OCI-M2 (cell line): Measurements from ENCODE around the gene ATP1A1.

ENCODE experiments used
- DNase-seq: peaks from one replicate; lab custom pipeline; 2025; ENCODE audit not compliant: unreplicated experiment; lab: John Stamatoyannopoulos, UW

ATP1A1 gene

DNA sequence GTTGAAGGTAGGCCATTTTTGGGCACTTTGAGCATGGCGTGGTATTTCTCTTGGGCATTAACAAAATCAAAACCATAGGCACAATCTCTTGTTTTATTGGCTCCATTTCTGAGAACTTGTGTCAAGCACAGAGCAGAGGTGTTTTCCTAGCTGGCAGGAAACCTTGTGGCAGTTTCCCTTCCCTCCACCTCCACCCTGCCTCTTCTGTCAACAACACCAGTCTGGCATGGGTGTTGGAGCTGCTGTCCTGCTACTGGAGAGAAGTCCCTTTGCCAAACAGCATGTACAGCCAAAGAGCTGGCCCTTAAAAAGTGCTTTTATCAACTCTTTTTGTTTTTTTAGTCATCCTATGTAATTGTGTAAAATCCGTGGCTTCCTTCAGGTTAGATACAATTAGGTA is 16.0 kb downstream of the ATP1A1 start:
- DNase-seq = no peak

DNA sequence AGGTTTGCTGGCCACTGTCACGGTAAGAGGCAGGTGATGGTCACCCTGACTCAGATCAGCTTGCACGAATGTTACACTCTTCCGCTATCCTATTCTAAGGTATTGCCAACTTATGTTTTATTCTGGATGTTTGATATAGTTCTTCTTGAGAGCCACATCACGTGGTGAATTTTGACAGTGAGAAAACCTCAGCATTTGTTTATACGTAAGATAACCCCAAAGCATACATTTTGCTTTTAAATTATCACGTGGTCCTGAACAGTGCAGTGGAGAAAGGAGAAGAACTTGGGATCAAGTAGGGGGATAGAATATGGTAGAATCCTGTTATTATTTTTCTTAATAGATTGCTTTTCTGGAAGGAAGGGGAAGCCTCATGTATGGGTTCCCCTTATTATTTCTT is 16.6 kb downstream of the ATP1A1 start:
- DNase-seq = no peak

DNA sequence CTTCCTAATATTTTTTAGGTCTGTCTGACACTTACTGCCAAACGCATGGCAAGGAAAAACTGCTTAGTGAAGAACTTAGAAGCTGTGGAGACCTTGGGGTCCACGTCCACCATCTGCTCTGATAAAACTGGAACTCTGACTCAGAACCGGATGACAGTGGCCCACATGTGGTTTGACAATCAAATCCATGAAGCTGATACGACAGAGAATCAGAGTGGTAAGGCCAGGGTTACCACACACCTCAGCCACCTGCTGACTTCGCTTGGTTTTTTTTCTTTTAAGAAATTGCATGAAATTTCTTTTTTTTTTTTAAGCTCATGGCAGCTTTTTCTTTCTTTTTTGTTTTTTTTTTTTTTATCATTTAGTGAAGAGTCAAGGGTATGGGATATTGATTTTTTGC is 17.2 kb downstream of the ATP1A1 start:
- DNase-seq = no peak

DNA sequence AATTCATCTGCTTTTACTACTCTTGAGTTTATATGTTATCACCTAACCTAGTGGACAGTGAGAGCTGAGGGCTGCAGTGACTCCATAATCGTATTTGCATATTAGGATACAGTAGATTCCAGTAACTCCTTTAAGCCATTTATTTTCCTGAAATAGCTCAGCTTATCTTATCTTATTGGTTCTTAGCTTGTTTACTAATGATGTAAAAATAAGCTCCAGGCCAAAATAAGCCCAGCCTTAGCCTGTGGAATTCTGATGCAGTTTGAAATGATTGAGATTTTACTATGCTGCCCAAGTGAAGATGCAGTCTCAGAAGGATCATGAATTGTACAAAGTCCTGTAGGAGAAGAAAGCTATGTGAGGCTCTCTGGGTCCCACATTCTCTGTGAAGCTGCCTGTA is 18.1 kb downstream of the ATP1A1 start:
- no peak for DNase-seq

DNA sequence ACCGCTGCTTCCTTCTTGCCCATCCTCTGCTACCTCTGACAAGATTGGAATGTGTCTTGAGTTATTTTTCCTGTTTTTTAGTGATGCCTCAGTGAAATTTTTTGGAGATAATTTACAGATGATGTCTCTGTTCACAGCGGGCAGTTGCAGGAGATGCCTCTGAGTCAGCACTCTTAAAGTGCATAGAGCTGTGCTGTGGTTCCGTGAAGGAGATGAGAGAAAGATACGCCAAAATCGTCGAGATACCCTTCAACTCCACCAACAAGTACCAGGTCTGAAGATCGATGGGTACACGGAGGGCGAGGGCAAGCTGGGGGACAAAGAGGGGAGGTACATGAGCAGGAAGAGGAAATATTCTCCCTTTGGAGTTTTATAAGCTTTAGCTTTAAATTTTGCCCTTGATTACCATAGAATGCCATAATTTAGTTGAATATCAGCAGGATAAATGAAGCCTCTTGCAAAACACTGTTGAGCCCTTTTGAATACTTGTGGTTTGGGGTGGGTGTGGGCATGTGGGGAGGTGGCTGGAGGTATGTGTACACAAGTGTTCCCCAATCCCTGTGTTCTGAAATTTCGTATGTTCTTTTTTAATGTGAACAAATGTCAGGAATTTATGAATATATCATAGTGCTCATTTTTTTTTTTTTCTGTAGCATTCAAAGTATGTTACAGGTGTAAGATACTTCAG is 19.8 kb downstream of the ATP1A1 start:
- DNase-seq = no peak

DNA sequence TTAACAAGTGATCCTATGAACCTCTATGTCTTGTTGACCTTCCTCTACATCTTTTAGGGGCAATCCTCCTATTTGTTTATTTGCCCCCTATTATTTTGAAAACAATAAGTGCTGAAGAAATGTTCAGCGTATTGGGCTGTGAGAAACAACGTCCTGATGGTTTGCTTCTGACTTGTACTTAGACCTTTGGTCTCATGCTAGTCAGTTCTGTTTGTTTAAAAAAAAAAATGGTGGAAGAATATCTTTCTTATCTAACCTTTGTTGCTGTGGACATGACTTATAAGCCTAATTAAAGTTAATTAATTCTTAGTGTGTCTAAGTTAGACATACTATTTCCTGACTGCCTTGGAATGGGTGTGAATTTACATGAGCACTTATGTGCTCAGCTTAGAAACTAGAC is 20.7 kb downstream of the ATP1A1 start:
- DNase-seq = no peak

DNA sequence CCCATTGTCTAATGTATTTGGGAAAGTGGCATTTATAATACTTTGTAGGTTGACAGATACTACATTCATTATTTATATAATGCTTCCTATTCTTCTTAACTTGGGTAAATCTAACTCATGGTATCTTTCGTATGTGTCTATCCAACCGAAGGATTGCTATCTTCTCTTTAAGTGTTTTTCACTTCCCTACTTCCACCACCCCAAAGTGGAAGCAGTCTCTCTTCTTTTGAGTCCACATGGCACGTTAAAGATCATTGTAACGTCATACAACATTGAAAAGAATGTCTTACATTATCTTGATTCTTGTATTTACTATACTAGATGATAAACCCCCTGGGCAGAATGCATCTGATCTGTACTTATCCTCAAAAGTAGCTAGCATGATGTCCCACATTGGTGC is 21.2 kb downstream of the ATP1A1 start:
- DNase-seq = no peak

DNA sequence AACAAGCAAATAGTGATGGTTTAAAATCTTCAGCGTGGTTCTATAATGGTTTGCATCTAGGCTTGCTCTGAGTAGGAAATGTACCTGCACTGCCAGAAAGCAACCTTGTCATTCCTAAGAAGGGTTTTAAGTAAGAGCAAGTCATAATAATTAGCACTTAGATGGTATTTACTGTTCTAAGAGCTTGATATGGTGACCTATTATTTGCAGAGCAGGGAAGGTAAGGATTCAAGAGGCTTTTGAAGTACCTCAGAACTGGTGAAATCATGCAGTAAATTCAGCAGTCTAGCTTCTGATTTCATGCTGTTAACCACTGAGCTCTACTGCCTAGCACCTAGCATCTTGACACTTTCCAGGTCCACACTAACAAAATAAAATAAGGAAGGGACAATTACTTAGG is 23.7 kb downstream of the ATP1A1 start:
- no peak for DNase-seq

DNA sequence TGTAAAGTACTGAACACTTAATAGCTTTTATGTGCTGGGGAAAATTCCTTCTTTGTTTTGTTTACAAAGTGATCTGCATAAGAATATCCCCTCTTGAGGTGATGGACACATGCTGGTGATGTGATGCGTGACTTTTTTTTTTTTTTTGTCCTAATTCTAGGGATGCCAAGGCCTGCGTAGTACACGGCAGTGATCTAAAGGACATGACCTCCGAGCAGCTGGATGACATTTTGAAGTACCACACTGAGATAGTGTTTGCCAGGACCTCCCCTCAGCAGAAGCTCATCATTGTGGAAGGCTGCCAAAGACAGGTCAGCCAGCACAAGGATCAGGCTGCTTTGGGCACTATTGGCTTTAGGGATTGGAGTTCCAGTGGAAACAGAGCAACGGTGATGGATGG is 24.7 kb downstream of the ATP1A1 start:
- no peak for DNase-seq

DNA sequence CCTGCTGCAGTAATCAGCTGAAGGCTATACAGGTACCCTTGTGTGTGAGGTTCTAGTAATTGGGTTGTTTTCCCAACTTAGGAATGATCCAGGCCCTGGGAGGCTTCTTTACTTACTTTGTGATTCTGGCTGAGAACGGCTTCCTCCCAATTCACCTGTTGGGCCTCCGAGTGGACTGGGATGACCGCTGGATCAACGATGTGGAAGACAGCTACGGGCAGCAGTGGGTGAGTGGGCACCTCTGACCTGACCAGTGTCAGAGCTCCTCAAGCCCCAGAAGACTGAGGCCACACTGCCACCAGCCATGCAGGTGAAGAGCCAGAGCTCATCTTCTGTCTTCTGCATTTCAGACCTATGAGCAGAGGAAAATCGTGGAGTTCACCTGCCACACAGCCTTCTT is 27.7 kb downstream of the ATP1A1 start:
- DNase-seq = no peak

DNA sequence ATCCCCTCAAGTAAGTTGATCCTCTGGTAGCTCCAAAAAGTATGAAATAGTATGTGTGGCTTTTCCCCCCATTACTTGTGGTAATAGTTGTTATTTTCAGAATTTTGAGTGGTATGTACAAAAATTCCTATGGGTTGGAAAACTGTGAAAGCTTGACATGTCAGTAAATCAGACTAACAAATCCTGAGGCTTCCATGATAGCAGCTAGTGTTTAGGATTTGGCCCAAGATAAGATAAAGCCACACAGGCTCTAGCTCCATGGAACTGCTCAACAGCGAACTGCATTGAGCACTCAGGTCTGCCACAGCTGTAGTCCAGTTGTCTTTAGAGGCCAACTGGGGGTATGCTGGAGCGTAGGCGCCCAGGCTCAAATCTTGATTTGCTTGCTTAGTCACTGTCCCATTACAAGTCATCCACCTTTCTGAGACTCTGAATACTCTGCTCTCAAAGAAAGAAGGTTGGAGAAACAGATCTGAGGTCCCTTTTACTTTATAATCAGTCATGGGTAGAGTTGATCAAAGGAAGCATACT is 28.7 kb downstream of the ATP1A1 start:
- no peak for DNase-seq

DNA sequence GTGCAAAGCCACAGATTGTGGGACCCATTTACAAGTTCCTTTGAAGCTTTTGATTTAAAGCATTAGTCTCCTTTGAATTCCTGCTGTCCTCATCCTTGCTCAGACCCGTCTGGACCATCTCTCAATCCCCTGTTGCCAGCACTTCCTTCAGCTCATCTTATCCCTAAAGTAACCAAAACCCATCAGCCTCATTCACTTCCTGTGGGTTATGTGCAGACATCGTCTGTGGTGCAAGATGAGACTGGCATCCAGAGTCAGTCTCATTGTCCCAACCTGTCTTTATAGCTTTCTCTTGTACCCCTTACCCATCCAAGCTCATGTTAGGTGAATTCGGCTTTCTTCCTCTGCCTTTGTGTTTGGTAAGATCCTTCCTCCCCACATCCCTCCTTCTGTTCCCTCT is 29.3 kb downstream of the ATP1A1 start:
- DNase-seq = no peak

DNA sequence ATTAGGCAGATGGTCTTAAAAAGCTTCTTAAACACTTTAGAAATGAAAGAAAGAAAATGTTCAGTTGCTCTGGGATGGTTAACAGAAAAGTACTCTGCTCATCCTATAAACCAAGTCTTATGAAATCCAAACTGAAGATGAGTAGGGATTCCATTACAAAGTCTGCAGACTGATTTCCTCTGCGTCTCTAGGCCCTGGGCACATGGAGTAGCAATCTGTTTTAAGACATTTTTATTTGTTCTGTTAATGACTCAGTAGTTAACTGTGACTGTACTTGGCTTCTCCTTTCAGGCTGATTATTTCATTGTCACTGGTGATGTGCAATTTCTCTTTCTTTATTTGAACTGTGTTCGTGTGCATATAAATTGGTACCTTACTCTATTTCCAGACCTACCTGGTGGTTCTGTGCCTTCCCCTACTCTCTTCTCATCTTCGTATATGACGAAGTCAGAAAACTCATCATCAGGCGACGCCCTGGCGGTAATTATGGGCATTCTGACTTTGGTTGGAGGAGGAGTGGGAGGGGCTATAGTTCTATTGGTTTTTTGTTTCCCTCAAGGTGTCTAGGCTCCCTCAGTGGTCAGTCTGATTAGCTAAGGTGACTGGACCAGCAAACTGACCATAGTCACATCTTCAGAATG is 30.6 kb downstream of the ATP1A1 start:
- DNase-seq = no peak

DNA sequence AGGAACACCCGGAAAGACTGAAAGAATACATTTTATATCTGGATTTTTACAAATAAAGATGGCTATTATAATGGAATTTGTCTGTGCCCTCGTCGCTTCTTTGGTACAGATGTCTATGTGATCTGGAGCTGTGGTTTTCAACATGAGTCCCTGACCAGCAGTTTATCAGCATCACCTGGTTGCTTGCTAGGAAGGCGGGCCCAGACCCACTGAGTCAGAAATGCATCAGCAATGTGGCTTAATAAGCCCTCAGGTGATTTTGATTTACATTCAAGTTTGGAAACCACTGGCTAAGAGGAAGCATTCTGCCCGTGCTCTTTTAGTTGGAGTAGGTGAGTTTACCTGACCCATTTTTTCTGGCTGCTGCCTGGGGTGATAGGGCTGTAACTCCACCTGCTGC is 31.7 kb downstream of the ATP1A1 start:
- DNase-seq = no peak

DNA sequence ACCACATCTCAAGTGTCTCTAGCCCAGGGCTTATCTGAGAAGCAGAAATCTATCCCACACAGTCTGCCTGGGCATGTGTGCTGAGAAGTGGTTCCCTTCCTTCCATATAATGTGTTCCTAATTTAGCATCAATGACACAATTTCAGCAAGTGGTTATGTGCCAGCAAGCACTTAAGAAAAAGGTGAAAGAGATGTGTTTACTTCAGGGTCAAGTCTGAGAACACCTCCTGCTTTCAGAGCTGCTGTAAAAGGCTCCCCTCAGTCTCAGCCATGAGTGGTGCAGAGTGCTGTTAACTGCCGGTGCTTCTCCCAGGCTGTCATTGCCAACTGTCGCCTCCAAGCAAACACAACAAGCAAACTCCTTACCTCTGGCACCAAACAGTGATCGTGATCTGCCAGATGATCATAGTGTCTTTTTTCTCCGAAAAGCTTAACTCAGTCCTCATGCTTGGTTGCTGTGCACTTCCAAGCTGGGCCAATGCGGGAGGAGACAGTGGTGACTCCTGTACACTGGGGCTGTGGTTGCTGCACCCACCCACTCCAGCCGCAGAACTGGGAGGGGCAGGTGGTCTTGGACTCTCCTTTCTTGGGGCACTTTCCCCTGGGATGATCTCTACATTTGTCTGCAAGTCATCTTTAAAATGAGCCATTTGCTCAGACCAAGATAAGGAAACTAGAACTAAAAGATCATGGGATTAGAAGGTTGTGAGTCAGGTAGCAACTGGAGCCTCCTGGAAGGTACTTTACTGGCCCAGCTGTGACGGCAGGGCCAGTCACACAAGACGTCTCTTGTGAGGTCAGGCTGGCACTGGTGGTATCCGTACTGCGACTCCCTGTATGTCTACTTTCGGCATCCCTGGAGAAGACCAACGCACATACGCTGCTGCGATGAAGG is 32.4 kb downstream of the ATP1A1 start:
- DNase-seq = no peak

DNA sequence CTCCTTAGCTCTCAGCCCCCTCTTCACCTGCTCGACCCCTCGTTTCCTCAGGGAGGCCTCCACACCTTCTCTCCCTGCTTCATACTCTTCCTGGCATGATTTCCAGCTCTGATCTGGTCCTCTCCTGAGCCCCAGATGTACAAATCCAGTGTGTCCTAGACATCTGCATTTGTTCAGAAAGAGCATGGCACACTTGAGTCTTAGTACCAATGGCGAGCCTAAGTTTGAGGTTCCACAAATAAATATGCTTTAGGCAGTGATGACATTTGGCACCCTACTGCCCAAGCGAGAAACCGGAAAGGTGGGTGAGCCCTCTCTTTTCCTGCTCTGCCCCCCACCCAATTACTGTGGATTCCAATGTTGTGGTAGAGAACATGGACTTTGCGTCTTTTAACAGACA is 34.0 kb downstream of the ATP1A1 start:
- DNase-seq = no peak

DNA sequence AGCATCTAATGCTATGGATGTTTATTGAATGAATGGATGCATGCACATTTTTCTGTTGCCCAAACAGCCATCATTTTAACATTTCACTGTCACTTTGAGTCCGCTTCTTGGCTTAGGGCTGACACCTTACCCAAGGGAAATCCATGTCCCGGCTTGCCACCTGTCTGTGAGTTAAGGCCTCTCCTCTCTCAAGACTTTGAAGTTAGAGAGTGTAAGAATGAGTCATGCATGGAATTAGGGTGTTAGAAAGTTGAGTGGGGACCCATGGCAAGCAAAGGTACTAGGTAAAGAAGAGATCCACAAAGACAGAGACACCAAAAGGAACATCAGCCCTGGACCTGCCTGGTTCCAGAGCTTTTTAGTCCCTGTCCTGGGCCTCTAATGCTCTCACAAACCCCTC is 35.1 kb downstream of the ATP1A1 start:
- no peak for DNase-seq

DNA sequence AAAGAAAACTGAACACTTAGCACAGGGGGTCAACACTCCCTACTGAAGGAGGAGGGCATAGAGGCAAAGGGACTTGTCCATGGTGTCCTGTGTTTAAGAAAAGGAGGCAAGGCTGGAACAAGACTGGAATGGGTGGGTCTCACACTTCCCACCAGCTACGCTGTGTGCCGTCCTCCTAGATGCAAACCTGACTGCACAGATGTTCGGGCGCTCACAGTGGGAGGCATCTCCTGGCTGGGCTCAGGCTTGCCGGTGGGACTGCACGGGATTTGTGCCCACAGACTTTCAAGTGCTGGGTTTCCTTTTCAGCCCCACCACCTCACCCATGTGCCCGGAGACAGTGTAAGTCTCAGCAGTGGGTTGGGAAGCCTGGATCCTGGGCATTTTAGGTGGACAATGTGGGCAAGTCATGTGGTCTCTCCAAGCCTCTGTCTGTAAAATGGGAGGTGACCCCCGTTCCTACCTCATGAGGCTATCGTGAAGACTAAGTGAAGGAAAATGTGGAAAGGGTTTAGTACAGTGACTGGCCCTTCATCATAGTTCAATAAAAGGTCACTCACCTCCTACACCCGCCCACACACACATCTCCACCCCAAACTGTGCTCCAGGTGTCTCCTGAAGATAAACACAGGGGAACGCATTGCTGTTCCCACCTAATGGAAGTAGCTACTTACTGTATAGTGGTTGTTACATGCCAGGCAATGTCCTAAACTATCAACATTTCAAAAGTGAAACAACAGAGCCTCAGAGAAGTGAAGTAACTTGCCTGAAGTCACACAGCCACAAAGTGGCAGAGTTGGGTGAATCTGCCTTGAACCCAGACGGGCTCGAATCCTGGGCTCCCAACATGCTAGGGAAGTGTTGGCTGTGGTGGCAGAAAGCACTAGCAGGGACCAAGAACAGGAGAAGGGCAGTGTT is 36.0 kb downstream of the ATP1A1 start:
- no peak for DNase-seq

DNA sequence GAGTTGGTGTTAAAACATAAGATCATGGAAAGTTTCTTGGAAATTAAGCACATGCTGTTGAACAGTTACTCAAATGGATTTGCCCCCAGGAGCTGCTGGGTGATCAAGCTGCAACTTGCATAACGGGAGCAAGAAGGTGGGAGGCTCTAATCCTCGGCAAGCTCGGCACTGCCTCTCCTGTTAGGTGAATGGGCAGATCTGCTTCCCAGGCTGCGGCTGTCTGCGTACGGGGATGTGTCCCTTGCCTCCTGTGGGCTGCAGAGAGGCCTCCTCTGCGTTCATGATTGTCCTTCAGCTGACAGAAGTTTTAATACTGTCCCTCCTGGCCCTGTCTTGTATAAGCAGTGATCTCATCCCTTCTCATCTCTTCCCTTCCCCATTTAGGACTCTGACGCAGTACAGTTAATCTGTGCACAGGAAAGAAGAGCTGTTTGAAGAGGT is 36.7 kb downstream of the ATP1A1 start:
- DNase-seq = no peak

DNA sequence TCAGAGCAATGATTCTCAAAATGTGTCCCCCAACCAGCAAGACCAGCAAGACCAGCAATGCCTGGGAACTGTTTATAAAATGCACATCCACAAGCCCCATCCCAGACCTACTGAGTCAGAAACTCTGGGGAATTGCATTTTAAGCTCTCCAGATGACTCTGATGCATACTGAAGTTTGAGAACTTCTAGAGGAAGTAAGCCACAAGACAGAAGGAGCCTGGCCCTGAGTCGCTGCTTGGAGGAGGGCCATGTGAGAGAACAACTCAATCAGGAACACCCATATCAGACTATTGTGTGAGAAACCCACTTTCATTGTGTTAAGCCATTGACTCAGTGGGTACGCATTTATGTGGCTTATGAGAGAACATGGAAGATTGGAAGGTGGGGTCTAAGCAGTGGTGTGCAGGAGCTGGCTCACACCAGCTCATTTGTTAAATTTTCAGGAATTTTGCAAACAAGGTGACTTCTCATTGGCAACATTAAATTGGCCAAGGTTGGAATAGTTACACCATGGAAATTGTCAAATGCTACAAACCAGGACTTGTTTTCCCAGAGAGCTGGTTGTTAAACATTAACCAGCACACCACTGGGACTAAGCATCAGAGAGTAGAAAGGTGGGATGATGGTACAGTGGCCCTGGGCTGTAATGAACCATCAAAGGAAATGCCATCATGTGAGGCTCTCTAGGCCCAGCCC is 38.9 kb downstream of the ATP1A1 start:
- no peak for DNase-seq
